Gastrocnemius medialis (tissue), 4 donors: ENCODE data around the gene FIGLA. TPM values are rescaled to one million over a fixed set of nuclear protein-coding genes. Genes with fewer than 3 reads are reported as not detected.

ENCODE experiments used
- ATAC-seq, 2 donors: fragments of 150-250 bp; one replicate each; pipeline ENCODE4 v1.9.1; 2016
- DNase-seq, 2 donors: peaks; one replicate each; pipeline ENCODE4 v3.0.0-alpha.2; 2019
- H3K27ac ChIP-seq, 4 donors: fragments of 200-600 bp; sonication (generic); 1 replicate in 1 of 4; 2 replicates in 3 of 4; pipeline ENCODE4 v1.5.1; 2016 to 2018; ENCODE audit warnings: mild to moderate bottlenecking in 2 of 4, moderate library complexity in 1 of 4
- H3K27me3 ChIP-seq, 3 donors: fragments of 200-600 bp; sonication (generic) in 2 of 3; 1 replicate in 1 of 3; 2 replicates in 2 of 3; pipeline versions ENCODE4 v1.5.1 to v1.6.0; 2016 to 2019; ENCODE audit warnings: mild to moderate bottlenecking in 1 of 3, moderate library complexity in 1 of 3
- H3K36me3 ChIP-seq, 2 donors: fragments of 200-600 bp; sonication (generic) in 1 of 2; one replicate each; pipeline ENCODE4 v1.5.1; 2017 to 2018
- H3K4me1 ChIP-seq, 2 donors: fragments of 200-600 bp; sonication (generic) in 1 of 2; one replicate each; pipeline ENCODE4 v1.5.1; 2016 to 2017; ENCODE audit warnings: mild to moderate bottlenecking in 2 of 2
- H3K4me3 ChIP-seq, 4 donors: fragments of 200-600 bp; sonication (generic) in 3 of 4; 1 replicate in 1 of 4; 2 replicates in 3 of 4; pipeline ENCODE4 v1.5.1; 2016 to 2019; ENCODE audit warnings: mild to moderate bottlenecking in 2 of 4
- H3K9me3 ChIP-seq, 3 donors: fragments of 200-600 bp; sonication (generic) in 2 of 3; 1 replicate in 1 of 3; 2 replicates in 2 of 3; pipeline ENCODE4 v1.5.1; 2016 to 2019
- CTCF ChIP-seq, 5 experiments: fragments of 450-650 bp in 3 of 5; fragments of 200-600 bp in 2 of 5; sonication (generic) in 2 of 5; IDR thresholded peaks in 4 of 5; conservative IDR thresholded peaks in 1 of 5; 1 replicate in 4 of 5; 2 replicates in 1 of 5; pipeline ENCODE4 v1.5.1; 2016 to 2019; ENCODE audit warnings: antibody characterized with exemption in 5 of 5, mild to moderate bottlenecking in 3 of 5, moderate library complexity in 3 of 5
- POLR2A ChIP-seq, 2 donors: fragments of 450-650 bp; IDR thresholded peaks; one replicate each; pipeline ENCODE4 v1.6.1; 2017; ENCODE audit warnings: antibody characterized with exemption in 2 of 2, mild to moderate bottlenecking in 2 of 2, moderate library complexity in 2 of 2
- in situ Hi-C, 4 donors: fragments of 200-750 bp; cut with MboI; loops; one replicate each; pipeline versions ENCODE4 v1.15.0 to v1.8.0; 2017; ENCODE audit warnings: low sequenced_read_pairs in 4 of 4
- intact Hi-C: fragments of 100-400 bp; cut with DNase I; formaldehyde crosslinking; loops from one replicate; pipeline ENCODE4 v1.15.1; 2023; ENCODE audit warnings: low total_unique reads
- total RNA-seq, 4 donors: library from RNA; depleted of rRNA; stranded (reverse); fragments of >200 nt; gene quantifications; one replicate each; pipeline versions ENCODE4 v1.1.0 to v1.2.3, GENCODE V29; 2016

FIGLA gene
- total RNA-seq, 4 donors from 2014 or later: not detected

- no peak for DNase-seq
- intact Hi-C loops: no loop called here
- in situ Hi-C loops: no loop called here
- no peaks in the 10 kb centered on the region for H3K36me3 ChIP-seq
- H3K4me1 ChIP-seq: no peaks in the 10 kb centered on the region
- no peak for ATAC-seq
- no peak overlapping the region for H3K27ac ChIP-seq
- H3K9me3 ChIP-seq: no peaks in the 10 kb centered on the region
- no peaks in the 10 kb centered on the region for H3K27me3 ChIP-seq
- H3K4me3 ChIP-seq: no peak overlapping the region
- TF ChIP-seq POLR2A (IDR thresholded peaks at IDR 0.05) (no peak), CTCF (IDR thresholded peaks at IDR 0.05 in 4 of 5, conservative IDR thresholded peaks at IDR 0.05 in 1 of 5) (no peak)
Measured at GRCh38 chr2:70807102-70807827, 16.8 kb upstream of the FIGLA start.

GRCh38 chr2:70806620-70807019 is 16.2 kb upstream of the FIGLA start:
- intact Hi-C loops (no loop called here), in situ Hi-C loops (no loop called here)
- DNase-seq (no peak), ATAC-seq (no peak)
- no peaks in the 10 kb centered on the region for H3K9me3 ChIP-seq
- TF ChIP-seq POLR2A (IDR thresholded peaks at IDR 0.05) (no peak), CTCF (IDR thresholded peaks at IDR 0.05 in 4 of 5, conservative IDR thresholded peaks at IDR 0.05 in 1 of 5) (no peak)
- H3K4me3 ChIP-seq: no peak overlapping the region
- no peak overlapping the region for H3K27ac ChIP-seq
- H3K36me3 ChIP-seq: no peaks in the 10 kb centered on the region
- no peaks in the 10 kb centered on the region for H3K4me1 ChIP-seq
- no peaks in the 10 kb centered on the region for H3K27me3 ChIP-seq

DNA sequence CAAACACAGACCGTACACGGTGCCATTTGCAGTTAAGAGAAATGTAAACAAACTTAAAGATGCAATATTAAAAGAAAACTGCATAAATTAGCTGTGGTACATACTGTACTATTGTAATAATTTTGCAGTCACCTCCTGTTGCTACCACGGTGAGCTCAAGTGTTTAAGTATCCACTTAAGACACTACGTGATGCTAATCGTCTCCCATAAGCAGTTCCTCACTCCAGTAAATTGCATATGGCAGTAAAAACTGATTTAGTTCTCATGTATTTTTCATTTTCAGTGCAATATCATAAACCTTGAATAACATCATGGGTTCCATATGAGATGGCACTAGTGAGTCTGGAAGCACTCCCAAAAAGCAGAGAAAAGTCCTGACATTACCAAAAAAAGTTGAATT is 15.6 kb upstream of the FIGLA start:
- H3K4me1 ChIP-seq: no peaks in the 10 kb centered on the region
- intact Hi-C loops: no loop called here
- no peak for ATAC-seq
- TF ChIP-seq CTCF (IDR thresholded peaks at IDR 0.05 in 4 of 5, conservative IDR thresholded peaks at IDR 0.05 in 1 of 5) (no peak), POLR2A (IDR thresholded peaks at IDR 0.05) (no peak)
- in situ Hi-C loops: no loop called here
- no peaks in the 10 kb centered on the region for H3K9me3 ChIP-seq
- H3K27ac ChIP-seq: no peak overlapping the region
- no peak overlapping the region for H3K4me3 ChIP-seq
- no peaks in the 10 kb centered on the region for H3K27me3 ChIP-seq
- no peaks in the 10 kb centered on the region for H3K36me3 ChIP-seq
- DNase-seq: no peak

GRCh38 chr2:70801607-70802263 is 11.3 kb upstream of the FIGLA start:
- ATAC-seq (no peak), DNase-seq (no peak)
- no peak for TF ChIP-seq POLR2A (IDR thresholded peaks at IDR 0.05)
- TF ChIP-seq CTCF (IDR thresholded peaks at IDR 0.05 in 4 of 5, conservative IDR thresholded peaks at IDR 0.05 in 1 of 5): no peak
- Histone ChIP-seq H3K36me3 (no peaks in the 10 kb centered on the region), H3K9me3 (no peaks in the 10 kb centered on the region), H3K4me3 (no peak overlapping the region), H3K27ac (no peak overlapping the region), H3K27me3 (no peaks in the 10 kb centered on the region), H3K4me1 (no peaks in the 10 kb centered on the region)
- intact Hi-C loops (no loop called here), in situ Hi-C loops (no loop called here)
